ENCODE measurements around the gene TFF3.

Gene TFF3

GRCh38 chr21:42315296-42315891, at the start of gene TFF3:
TSS of gene TFF3 (minus strand) at chr21:42315409. CDS start at chr21:42315374, 35 bp downstream.
- no peak for TF ChIP-seq CTCF (IDR thresholded peaks at IDR 0.05)

GRCh38 chr21:42364304-42364865, 49.2 kb upstream of the TFF3 start:
- TF ChIP-seq CTCF (IDR thresholded peaks at IDR 0.05): no peak

GRCh38 chr21:42363312-42363711, 48.1 kb upstream of the TFF3 start:
- TF ChIP-seq CTCF (IDR thresholded peaks at IDR 0.05): no peak

- no peak for TF ChIP-seq CTCF (IDR thresholded peaks at IDR 0.05)
Measured at GRCh38 chr21:42362700-42363099, 47.5 kb upstream of the TFF3 start.

- no peak for TF ChIP-seq CTCF (IDR thresholded peaks at IDR 0.05)
Measured at GRCh38 chr21:42362198-42362597, 47.0 kb upstream of the TFF3 start.

GRCh38 chr21:42361286-42361685, 46.1 kb upstream of the TFF3 start:
- no peak for TF ChIP-seq CTCF (IDR thresholded peaks at IDR 0.05)

- no peak for TF ChIP-seq CTCF (IDR thresholded peaks at IDR 0.05)
Measured at GRCh38 chr21:42360317-42360716, 45.1 kb upstream of the TFF3 start.

- TF ChIP-seq CTCF (IDR thresholded peaks at IDR 0.05): no peak
Measured at GRCh38 chr21:42358937-42359336, 43.7 kb upstream of the TFF3 start.

Measured in LNCAP (cell line).